Activated CD4-positive, alpha-beta T cell treated with anti-CD3 and anti-CD28 coated beads for 4 hours (primary cell): ENCODE data around the gene UBE2I.

Source experiments
- DNase-seq, 2 donors: peaks; one replicate each; pipeline ENCODE4 v3.0.0-alpha.2; 2020

UBE2I gene

GRCh38 chr16:1364510-1364909 is 55.1 kb downstream of the UBE2I start:
- DNase-seq, result no peak

GRCh38 chr16:1366060-1366711 is 56.8 kb downstream of the UBE2I start:
- no peak for DNase-seq

GRCh38 chr16:1366712-1367299 is 57.4 kb downstream of the UBE2I start:
- no peak for DNase-seq

- DNase-seq, result no peak
Observed at GRCh38 chr16:1367486-1368174, 58.2 kb downstream of the UBE2I start.

GRCh38 chr16:1371054-1371978 is 61.9 kb downstream of the UBE2I start:
- no peak for DNase-seq

GRCh38 chr16:1372292-1372950 is 63.0 kb downstream of the UBE2I start:
- no peak for DNase-seq

GRCh38 chr16:1374418-1375297 is 65.2 kb downstream of the UBE2I start:
- no peak for DNase-seq

GRCh38 chr16:1375298-1375640 is 65.8 kb downstream of the UBE2I start:
- DNase-seq, result no peak

GRCh38 chr16:1375741-1376410 is 66.4 kb downstream of the UBE2I start:
- no peak for DNase-seq
